HG02943 (cell line): ENCODE results near the gene IREB2.
"Not testable (repeated sequence)": the region's sequence is repeated elsewhere in the genome, so short reads cannot be mapped to it uniquely, and the experiment has no call there.

ENCODE experiments used
- ATAC-seq: cut with Tn5 transposase; IDR thresholded peaks from one replicate; pipeline ENCODE4 v1.9.1; 2021; ENCODE audit warnings: mild to moderate bottlenecking, low read depth, moderate library complexity; ENCODE audit not compliant: unreplicated experiment

IREB2 gene

GRCh38 chr15:78437762-78438618 is at the start of gene IREB2:
Gene IREB2, plus strand, starts transcription at chr15:78438216. Its CDS starts 122 bp downstream, at chr15:78438338.
- ATAC-seq, result peak; percentile 85

GRCh38 chr15:78388865-78389264 is 49.2 kb upstream of the IREB2 start:
- no peak for ATAC-seq

- no peak for ATAC-seq
Measured at GRCh38 chr15:78389322-78389721, 48.7 kb upstream of the IREB2 start.

- ATAC-seq, result no peak
Measured at GRCh38 chr15:78389738-78390137, 48.3 kb upstream of the IREB2 start.

- ATAC-seq, result no peak
Measured at GRCh38 chr15:78390242-78390641, 47.8 kb upstream of the IREB2 start.

GRCh38 chr15:78390826-78391225 is 47.2 kb upstream of the IREB2 start:
- no peak for ATAC-seq

- no peak for ATAC-seq
Measured at GRCh38 chr15:78391781-78392180, 46.2 kb upstream of the IREB2 start.

GRCh38 chr15:78392430-78392829 is 45.6 kb upstream of the IREB2 start:
- no peak for ATAC-seq

- ATAC-seq, result no peak
Measured at GRCh38 chr15:78393137-78393536, 44.9 kb upstream of the IREB2 start.

GRCh38 chr15:78394026-78394425 is 44.0 kb upstream of the IREB2 start:
- ATAC-seq, result no peak

GRCh38 chr15:78394981-78395616 is 42.9 kb upstream of the IREB2 start:
- ATAC-seq, result no peak

GRCh38 chr15:78396186-78396814 is 41.7 kb upstream of the IREB2 start:
- no peak for ATAC-seq

- no peak for ATAC-seq
Measured at GRCh38 chr15:78396976-78397375, 41.0 kb upstream of the IREB2 start.

GRCh38 chr15:78397382-78397781 is 40.6 kb upstream of the IREB2 start:
- ATAC-seq, result no peak

- ATAC-seq, result no peak
Measured at GRCh38 chr15:78398076-78398825, 39.8 kb upstream of the IREB2 start.

- ATAC-seq, result no peak
Measured at GRCh38 chr15:78399091-78399490, 38.9 kb upstream of the IREB2 start.

- ATAC-seq, result no peak
Measured at GRCh38 chr15:78402061-78402610, 35.9 kb upstream of the IREB2 start.

- no peak for ATAC-seq
Measured at GRCh38 chr15:78404125-78404524, 33.9 kb upstream of the IREB2 start.

GRCh38 chr15:78404796-78405195 is 33.2 kb upstream of the IREB2 start:
- ATAC-seq, result not testable (repeated sequence)

- ATAC-seq, result no peak
Measured at GRCh38 chr15:78405336-78405924, 32.6 kb upstream of the IREB2 start.
